H1 (cell line): ENCODE data around the gene B4GALT5. TPM values are rescaled to one million over a fixed set of nuclear protein-coding genes. Genes with fewer than 3 reads are reported as not detected.

Experiments used
- CTCF ChIA-PET: fragments of 300-600 bp; sonication (Branson Sonifier 250); formaldehyde crosslinking; loops from one replicate; lab custom pipeline; 2021; ENCODE audit not compliant: partially characterized antibody; lab: Charles Lee
- POLR2A ChIA-PET: fragments of 300-600 bp; sonication (Branson Sonifier 250); formaldehyde crosslinking; loops from one replicate; lab custom pipeline; 2021; ENCODE audit warnings: inconsistent platforms; ENCODE audit not compliant: partially characterized antibody; lab: Charles Lee
- DNase-seq, 2 experiments: peaks; one replicate each; pipeline versions ENCODE4 v3.0.0 to v3.0.0-alpha.2; 2010 to 2022; ENCODE audit warnings: low spot score in 2 of 2, low read depth in 1 of 2, mixed read lengths in 1 of 2
- FAIRE-seq: peaks from 2 replicates; lab custom pipeline; 2011; peaks lifted over from hg19 to GRCh38; lab: Jason Lieb, UNC
- H2AFZ ChIP-seq: 2 replicates; pipeline ENCODE4 v1.8.1; 2012; ENCODE audit warnings: low read length, inconsistent platforms
- H2AK5ac ChIP-seq: 2 replicates; pipeline ENCODE4 v1.6.1; 2013; ENCODE audit warnings: low read depth, low read length
- H2BK120ac ChIP-seq: replicated peaks from 2 replicates; pipeline ENCODE3; 2013; ENCODE audit warnings: low read depth, low read length, inconsistent platforms
- H2BK12ac ChIP-seq: 2 replicates; pipeline ENCODE4 v1.6.1; 2013; ENCODE audit warnings: low read depth, low read length
- H2BK15ac ChIP-seq: 2 replicates; pipeline ENCODE4 v1.6.1; 2013; ENCODE audit warnings: low read length
- H2BK20ac ChIP-seq: 2 replicates; pipeline ENCODE4 v1.6.1; 2013; ENCODE audit warnings: low read length
- H2BK5ac ChIP-seq: 2 replicates; pipeline ENCODE4 v1.6.1; 2013; ENCODE audit warnings: low read depth, low read length
- H3K14ac ChIP-seq: 2 replicates; pipeline ENCODE4 v1.6.1; 2013; ENCODE audit warnings: inconsistent platforms; ENCODE audit not compliant: insufficient read length
- H3K18ac ChIP-seq: 2 replicates; pipeline ENCODE4 v1.6.1; 2013; ENCODE audit warnings: low read length; ENCODE audit errors: extremely low read depth
- H3K23ac ChIP-seq: 2 replicates; pipeline ENCODE4 v1.6.1; 2013; ENCODE audit warnings: inconsistent platforms; ENCODE audit not compliant: insufficient read length
- H3K23me2 ChIP-seq: 2 replicates; pipeline ENCODE4 v1.6.1; 2013; ENCODE audit warnings: low read depth, low read length
- H3K27ac ChIP-seq: 2 replicates; pipeline ENCODE4 v1.6.1; 2011; ENCODE audit warnings: low read depth, low read length, inconsistent platforms
- H3K27me3 ChIP-seq, 4 experiments: replicated peaks in 1 of 4; 1 replicate in 1 of 4; 2 replicates in 3 of 4; pipeline versions ENCODE4 v1.6.1 to v1.8.1; 2011 to 2013; ENCODE audit warnings: low read length in 3 of 4, mild to moderate bottlenecking in 3 of 4, inconsistent platforms in 2 of 4, mixed read lengths in 2 of 4, moderate library complexity in 1 of 4; ENCODE audit not compliant: control insufficient read depth in 3 of 4, insufficient read depth in 3 of 4; ENCODE audit errors: extremely low read depth in 1 of 4
- H3K36me3 ChIP-seq, 4 experiments: 2 replicates each; pipeline versions ENCODE4 v1.6.1 to v1.8.1; 2011 to 2013; ENCODE audit warnings: mild to moderate bottlenecking in 4 of 4, low read length in 3 of 4, moderate library complexity in 2 of 4, control low read depth in 1 of 4, inconsistent platforms in 1 of 4; ENCODE audit not compliant: insufficient read depth in 4 of 4, control insufficient read depth in 2 of 4
- H3K4ac ChIP-seq: replicated peaks from 2 replicates; pipeline ENCODE3; 2013; ENCODE audit warnings: low read length, low read depth, mixed read lengths, inconsistent platforms; ENCODE audit not compliant: insufficient read length
- H3K4me1 ChIP-seq, 4 experiments: replicated peaks in 1 of 4; 1 replicate in 1 of 4; 2 replicates in 3 of 4; pipeline versions ENCODE4 v1.6.1 to v1.8.1; 2011 to 2013; ENCODE audit warnings: low read length in 3 of 4, inconsistent platforms in 2 of 4, mixed read lengths in 1 of 4; ENCODE audit not compliant: insufficient read depth in 4 of 4, control insufficient read depth in 3 of 4
- H3K4me2 ChIP-seq, 2 experiments: 2 replicates each; pipeline versions ENCODE4 v1.6.1 to v1.8.1; 2011 to 2013; ENCODE audit warnings: low read depth in 2 of 2, low read length in 2 of 2, control low read depth in 1 of 2, inconsistent platforms in 1 of 2, mild to moderate bottlenecking in 1 of 2; ENCODE audit not compliant: insufficient read depth in 1 of 2
- H3K4me3 ChIP-seq, 4 experiments: fragments of 200-600, 300-600 bp in 1 of 4; sonication (generic), shearing (Covaris generic), sonication (Bioruptor Twin) in 1 of 4; 2 replicates each; pipeline versions ENCODE4 v1.5.1 to v1.8.1; 2011 to 2016; ENCODE audit warnings: low read length in 4 of 4, low read depth in 3 of 4, control low read depth in 2 of 4, inconsistent platforms in 2 of 4, mild to moderate bottlenecking in 2 of 4, mixed read lengths in 1 of 4, moderate library complexity in 1 of 4; ENCODE audit not compliant: insufficient read depth in 2 of 4; ENCODE audit errors: extremely low read depth in 1 of 4
- H3K56ac ChIP-seq: replicated peaks from 2 replicates; pipeline ENCODE3; 2013; ENCODE audit warnings: low read depth, mild to moderate bottlenecking, mixed read lengths, low read length, inconsistent platforms; ENCODE audit not compliant: insufficient read length
- H3K79me1 ChIP-seq: 2 replicates; pipeline ENCODE4 v1.6.1; 2013; ENCODE audit warnings: low read depth, low read length, control low read depth
- H3K79me2 ChIP-seq, 2 experiments: 2 replicates each; pipeline versions ENCODE4 v1.6.1 to v1.8.1; 2012 to 2013; ENCODE audit warnings: low read length in 2 of 2, mild to moderate bottlenecking in 2 of 2, inconsistent platforms in 1 of 2; ENCODE audit not compliant: insufficient read depth in 2 of 2, control insufficient read depth in 1 of 2
- H3K9ac ChIP-seq, 4 experiments: replicated peaks in 1 of 4; 1 replicate in 1 of 4; 2 replicates in 3 of 4; pipeline versions ENCODE4 v1.6.1 to v1.8.1; 2011 to 2013; ENCODE audit warnings: low read depth in 3 of 4, low read length in 3 of 4, control low read depth in 2 of 4, mild to moderate bottlenecking in 2 of 4, moderate library complexity in 2 of 4, inconsistent platforms in 1 of 4; ENCODE audit errors: extremely low read depth in 1 of 4
- H3K9me3 ChIP-seq, 2 experiments: 2 replicates each; pipeline versions ENCODE4 v1.6.1 to v1.8.1; 2012 to 2013; ENCODE audit warnings: mild to moderate bottlenecking in 2 of 2, moderate library complexity in 2 of 2, control low read depth in 1 of 2, inconsistent platforms in 1 of 2, low read depth in 1 of 2, low read length in 1 of 2, mixed read lengths in 1 of 2; ENCODE audit not compliant: insufficient read depth in 2 of 2
- H4K20me1 ChIP-seq, 2 experiments: replicated peaks in 1 of 2; 2 replicates each; pipeline versions ENCODE3 to v1.8.1; 2011 to 2013; ENCODE audit warnings: inconsistent platforms in 2 of 2, low read length in 2 of 2, mild to moderate bottlenecking in 1 of 2; ENCODE audit not compliant: insufficient read depth in 2 of 2, control insufficient read depth in 1 of 2
- H4K5ac ChIP-seq: 2 replicates; pipeline ENCODE4 v1.6.1; 2013; ENCODE audit warnings: low read length, low read depth, mixed read lengths, inconsistent platforms; ENCODE audit not compliant: insufficient read length
- H4K8ac ChIP-seq: 2 replicates; pipeline ENCODE4 v1.8.0; 2013; ENCODE audit warnings: mild to moderate bottlenecking, moderate library complexity, low read length, inconsistent platforms; ENCODE audit not compliant: insufficient read depth; ENCODE audit errors: extremely low read depth
- H4K91ac ChIP-seq: replicated peaks from 2 replicates; pipeline ENCODE3; 2013; ENCODE audit warnings: low read length, mixed read lengths, inconsistent platforms; ENCODE audit not compliant: insufficient read length
- BRCA1 ChIP-seq: IDR thresholded peaks from 2 replicates; pipeline ENCODE4 v1.6.1; 2012; ENCODE audit warnings: low read depth, low read length, improper control_type of control experiment
- CHD1 ChIP-seq: IDR thresholded peaks from 2 replicates; pipeline ENCODE4 v1.6.1; 2012; ENCODE audit warnings: low read depth, low read length, improper control_type of control experiment
- FOSL1 ChIP-seq: IDR thresholded peaks from 2 replicates; pipeline ENCODE4 v1.6.1; 2011; ENCODE audit warnings: mild to moderate bottlenecking, low read depth, low read length, moderate library complexity; ENCODE audit not compliant: insufficient read depth
- GTF2F1 ChIP-seq: IDR thresholded peaks from 2 replicates; pipeline ENCODE4 v1.6.1; 2012; ENCODE audit warnings: low read depth, low read length, improper control_type of control experiment, borderline replicate concordance
- HDAC6 ChIP-seq: IDR thresholded peaks from one replicate; pipeline ENCODE4 v1.7.1; 2012; ENCODE audit warnings: low read depth, mild to moderate bottlenecking, inconsistent platforms, low read length, moderate library complexity
- KDM4A ChIP-seq: IDR thresholded peaks from one replicate; pipeline ENCODE4 v1.7.1; 2012; ENCODE audit warnings: low read depth, mild to moderate bottlenecking, moderate library complexity, low read length, inconsistent platforms; ENCODE audit not compliant: severe bottlenecking
- RAD21 ChIP-seq, 2 experiments: IDR thresholded peaks in 1 of 2; conservative IDR thresholded peaks in 1 of 2; 2 replicates each; pipeline ENCODE4 v1.6.1; 2011; ENCODE audit warnings: low read depth in 2 of 2, low read length in 2 of 2, improper control_type of control experiment in 1 of 2, inconsistent platforms in 1 of 2, mild to moderate bottlenecking in 1 of 2, moderate library complexity in 1 of 2
- SAP30 ChIP-seq: fragments of 300-600 bp; sonication (generic); IDR thresholded peaks from 2 replicates; pipeline ENCODE4 v1.7.1; 2012; ENCODE audit warnings: low read length, moderate library complexity, mild to moderate bottlenecking, inconsistent platforms; ENCODE audit not compliant: insufficient read depth, insufficient replicate concordance
- YY1 ChIP-seq: IDR thresholded peaks from 2 replicates; pipeline ENCODE4 v1.6.1; 2011; ENCODE audit warnings: low read depth, mild to moderate bottlenecking, low read length
- WGBS, 2 experiments: shearing (Covaris generic) in 1 of 2; methylation state at CpG; one replicate each; pipeline versions ENCODE4 v1.1.6 to v1.1.7; 2013 to 2015; ENCODE audit warnings: low lambda C conversion rate in 2 of 2, mixed read lengths in 2 of 2, inconsistent platforms in 1 of 2, low coverage in 1 of 2, missing lambda C conversion rate in 1 of 2; ENCODE audit not compliant: insufficient replicate concordance in 2 of 2, insufficient coverage in 1 of 2, insufficient read length in 1 of 2; ENCODE audit errors: extremely low coverage in 1 of 2, missing lambda C conversion rate in 1 of 2; 5-methylcytosine and 5-hydroxymethylcytosine counted together
- polyA plus RNA-seq, 7 experiments: library from polyadenylated mRNA; depleted of rRNA in 3 of 7; stranded (reverse) in 5 of 7; unstranded in 2 of 7; fragments of >200 nt in 5 of 7; fragments of 200-250 nt in 2 of 7; gene quantifications; 1 replicate in 5 of 7; 2 replicates in 1 of 7; 4 replicates in 1 of 7; pipeline versions ENCODE4 v1.2.1 to v1.2.3, GENCODE V29; 2011 to 2013; ENCODE audit warnings: missing spikeins in 2 of 7, mixed read lengths in 2 of 7
- total RNA-seq: library from RNA; stranded (reverse); fragmentation: NEBNext Ultra II Directional; extraction: Animal tissue kit (Norgen Biotek cat#: 25700); gene quantifications from 2 replicates; pipeline ENCODE4 v1.2.1, GENCODE V29; 2021
- TF ChIP-seq, protein P1 (sequence below): IDR thresholded peaks from 2 replicates; pipeline ENCODE4 v1.6.1; 2012; ENCODE audit warnings: inconsistent platforms
- TF ChIP-seq, protein P2 (sequence below): IDR thresholded peaks from 2 replicates; pipeline ENCODE4 v1.6.1; 2012; ENCODE audit warnings: inconsistent platforms

Gene B4GALT5
- total and polyA plus RNA-seq, 2 of the 8 experiments (the other 6 are each of a cell fraction or from before 2014, with no cell fraction given): 46.5 to 75.4 TPM

DNA sequence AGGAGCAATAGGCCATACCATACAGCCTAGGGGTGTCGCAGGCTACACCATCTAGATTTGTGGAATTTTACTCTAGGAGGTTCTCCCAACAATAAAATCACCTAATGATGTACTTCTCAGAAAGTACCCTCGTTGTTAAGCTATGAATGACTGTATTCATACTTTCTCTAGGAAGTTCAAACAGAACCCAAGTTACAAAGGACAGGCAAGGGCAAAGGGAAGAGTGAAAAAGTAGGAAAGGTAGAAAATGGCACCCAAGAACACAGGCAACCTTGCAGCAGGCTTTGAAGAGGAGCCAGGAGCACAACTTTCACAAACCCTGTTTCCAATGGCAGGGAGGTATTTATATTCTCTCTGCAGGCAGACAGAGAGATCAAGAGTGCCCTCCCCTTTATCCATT, 67.2 kb downstream of the B4GALT5 start:
- Histone ChIP-seq H3K23me2 (no peaks in the 10 kb centered on the region), H2AFZ (no peak overlapping the region), H2BK5ac (no peak overlapping the region), H4K8ac (no peak overlapping the region), H3K56ac (no peak overlapping the region), H3K79me2 (peaks cover 0 to 9% of the 10 kb centered on the region in 2 experiments; a peak in 1 of 4 replicates), H2BK12ac (no peak overlapping the region), H3K18ac (no peak overlapping the region), H3K27me3 (no peaks in the 10 kb centered on the region), H3K79me1 (peaks cover 2% of the 10 kb centered on the region), H3K4me2 (no peak overlapping the region), H4K91ac (no peak overlapping the region), H2AK5ac (no peak overlapping the region), H3K14ac (no peak overlapping the region)
- POLR2A ChIA-PET: interaction anchor here (1.5 kb wide), 1 partner anchor 22 kb away, joined by 5 read pairs; no protein-coding TSS in a partner anchor
- no peak for DNase-seq
- TF ChIP-seq, protein P1, sequence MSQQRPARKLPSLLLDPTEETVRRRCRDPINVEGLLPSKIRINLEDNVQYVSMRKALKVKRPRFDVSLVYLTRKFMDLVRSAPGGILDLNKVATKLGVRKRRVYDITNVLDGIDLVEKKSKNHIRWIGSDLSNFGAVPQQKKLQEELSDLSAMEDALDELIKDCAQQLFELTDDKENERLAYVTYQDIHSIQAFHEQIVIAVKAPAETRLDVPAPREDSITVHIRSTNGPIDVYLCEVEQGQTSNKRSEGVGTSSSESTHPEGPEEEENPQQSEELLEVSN: no peak
- TF ChIP-seq, protein P2, sequence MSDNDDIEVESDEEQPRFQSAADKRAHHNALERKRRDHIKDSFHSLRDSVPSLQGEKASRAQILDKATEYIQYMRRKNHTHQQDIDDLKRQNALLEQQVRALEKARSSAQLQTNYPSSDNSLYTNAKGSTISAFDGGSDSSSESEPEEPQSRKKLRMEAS: no peak
- TF ChIP-seq SAP30 (no peak), CHD1 (no peak), KDM4A (no peak), HDAC6 (no peak), FOSL1 (no peak), BRCA1 (no peak), GTF2F1 (no peak), YY1 (no peak), RAD21 (IDR thresholded peaks at IDR 0.05 in 1 of 2, conservative IDR thresholded peaks at IDR 0.05 in 1 of 2; ENCODE audit: low read depth in 2 of 2, low read length in 2 of 2) (no peak)
- TF ChIP-seq, all 59 proteins: peak for 0
- H2BK20ac ChIP-seq: no peak overlapping the region
- peaks cover 28 to 75% (median 60%) of the 10 kb centered on the region in 4 experiments for H3K36me3 ChIP-seq
- no peak overlapping the region for H4K5ac ChIP-seq
- no peak for FAIRE-seq
- WGBS, 2 experiments: 96% methylated on average over 2 of the region's 2 CpGs; no CpG with 5 or more reads in 1 of the 2 experiments
- no peaks in the 10 kb centered on the region for H3K4me1 ChIP-seq
- no peak overlapping the region for H3K4me3 ChIP-seq
- no peak overlapping the region for H3K23ac ChIP-seq
- H3K27ac ChIP-seq: no peak overlapping the region
- CTCF ChIA-PET: interaction anchor here (1.0 to 1.2 kb wide), 3 partner anchors 18 to 242 kb away, joined by 3 to 4 read pairs (median 4); no protein-coding TSS in a partner anchor
- H3K9ac ChIP-seq: no peak overlapping the region
- no peak overlapping the region for H3K4ac ChIP-seq
- no peak overlapping the region for H2BK120ac ChIP-seq
- peaks cover 0 to 1% of the 10 kb centered on the region in 2 experiments for H4K20me1 ChIP-seq
- H2BK15ac ChIP-seq: no peak overlapping the region
- no peaks in the 10 kb centered on the region for H3K9me3 ChIP-seq
